Neural cell (in vitro differentiated cells): ENCODE measurements around the gene DHX8. TPM values are rescaled to one million over a fixed set of nuclear protein-coding genes. Genes with fewer than 3 reads are reported as not detected.
"Not testable (repeated sequence)": the region's sequence is repeated elsewhere in the genome, so short reads cannot be mapped to it uniquely, and the experiment has no call there.

ENCODE experiments used
- H2AFZ ChIP-seq: fragments of 200-600, 300-800 bp; sonication (generic), shearing (Covaris generic); 2 replicates; pipeline ENCODE4 v1.6.0; 2014; ENCODE audit warnings: low read depth, mild to moderate bottlenecking, antibody characterized with exemption, low read length, moderate library complexity
- H3F3A ChIP-seq: fragments of 200-600 bp; shearing (Covaris generic); 2 replicates; pipeline ENCODE4 v1.6.1; 2016; ENCODE audit warnings: mild to moderate bottlenecking, moderate library complexity, mixed read lengths, antibody characterized with exemption, low read length; ENCODE audit not compliant: insufficient read depth, poor library complexity, severe bottlenecking
- H3K27ac ChIP-seq: fragments of 200-600, 300-800 bp; sonication (generic), shearing (Covaris generic); 2 replicates; pipeline ENCODE4 v1.5.1; 2014; ENCODE audit warnings: mild to moderate bottlenecking, low read length, moderate library complexity
- H3K27me3 ChIP-seq: fragments of 300-800, 200-600 bp; sonication (generic), shearing (Covaris generic); 2 replicates; pipeline ENCODE4 v1.6.0; 2014; ENCODE audit warnings: mild to moderate bottlenecking, low read depth, low read length, moderate library complexity; ENCODE audit not compliant: insufficient read depth
- H3K36me3 ChIP-seq: fragments of 300-800, 200-600 bp; sonication (generic), shearing (Covaris generic); 2 replicates; pipeline ENCODE4 v1.5.1; 2014; ENCODE audit warnings: mild to moderate bottlenecking, antibody characterized with exemption, low read length, moderate library complexity; ENCODE audit not compliant: insufficient read depth
- H3K4me2 ChIP-seq: fragments of 300-800, 200-600 bp; sonication (generic), shearing (Covaris generic); 2 replicates; pipeline ENCODE4 v1.6.0; 2014; ENCODE audit warnings: mild to moderate bottlenecking, low read length
- H3K4me3 ChIP-seq: fragments of 300-800, 200-600 bp; sonication (generic), shearing (Covaris generic); 2 replicates; pipeline ENCODE4 v1.5.1; 2014; ENCODE audit warnings: mild to moderate bottlenecking, low read length, moderate library complexity
- H3K79me2 ChIP-seq: fragments of 200-600 bp; shearing (Covaris generic); replicated peaks from 2 replicates; pipeline ENCODE4 v1.6.0; 2014; ENCODE audit warnings: mild to moderate bottlenecking, low read length, moderate library complexity; ENCODE audit not compliant: insufficient read depth
- H3K9ac ChIP-seq: fragments of 300-800, 200-600 bp; sonication (generic), shearing (Covaris generic); 2 replicates; pipeline ENCODE4 v1.6.1; 2016; ENCODE audit warnings: mild to moderate bottlenecking, low read length, mixed read lengths
- H3K9me2 ChIP-seq: fragments of 200-600 bp; shearing (Covaris generic); 2 replicates; pipeline ENCODE4 v1.6.1; 2016; ENCODE audit warnings: mild to moderate bottlenecking, low read length, mixed read lengths; ENCODE audit not compliant: insufficient read depth
- H3K9me3 ChIP-seq: fragments of 200-600, 300-800 bp; sonication (generic), shearing (Covaris generic); 2 replicates; pipeline ENCODE4 v1.6.1; 2016; ENCODE audit warnings: mild to moderate bottlenecking, mixed run types, low read length, moderate library complexity, mixed read lengths
- H4K20me1 ChIP-seq: fragments of 200-600 bp; shearing (Covaris generic); 2 replicates; pipeline ENCODE4 v1.6.1; 2016; ENCODE audit warnings: mild to moderate bottlenecking, mixed run types; ENCODE audit not compliant: insufficient read depth
- CTCF ChIP-seq: fragments of 450-650 bp; IDR thresholded peaks from 2 replicates; pipeline ENCODE4 v1.5.1; 2014; ENCODE audit warnings: antibody characterized with exemption, mild to moderate bottlenecking, moderate library complexity; ENCODE audit not compliant: poor library complexity, severe bottlenecking
- EP300 ChIP-seq: fragments of 450-650 bp; conservative IDR thresholded peaks from 2 replicates; pipeline ENCODE4 v1.6.1; 2014; ENCODE audit warnings: antibody characterized with exemption, mild to moderate bottlenecking, moderate library complexity; ENCODE audit not compliant: poor library complexity, severe bottlenecking
- EZH2 ChIP-seq: fragments of 200-600, 300-800 bp; shearing (Covaris generic), sonication (generic); IDR thresholded peaks from 2 replicates; pipeline ENCODE4 v1.6.1; 2014; ENCODE audit warnings: antibody characterized with exemption, low read length, borderline replicate concordance, mild to moderate bottlenecking; ENCODE audit not compliant: insufficient read depth, poor library complexity, severe bottlenecking
- POLR2AphosphoS5 ChIP-seq: IDR thresholded peaks from 2 replicates; pipeline ENCODE4 v1.6.1; 2012
- RAD21 ChIP-seq: fragments of 450-650 bp; conservative IDR thresholded peaks from 2 replicates; pipeline ENCODE4 v1.6.1; 2014; ENCODE audit warnings: antibody characterized with exemption, mild to moderate bottlenecking, moderate library complexity
- REST ChIP-seq: IDR thresholded peaks from 2 replicates; pipeline ENCODE4 v1.6.1; 2012; ENCODE audit warnings: borderline replicate concordance
- SMC3 ChIP-seq: fragments of 450-650 bp; conservative IDR thresholded peaks from 2 replicates; pipeline ENCODE4 v1.6.1; 2014; ENCODE audit warnings: antibody characterized with exemption, mild to moderate bottlenecking, moderate library complexity; ENCODE audit not compliant: poor library complexity
- TAF1 ChIP-seq: IDR thresholded peaks from 2 replicates; pipeline ENCODE4 v1.6.1; 2012; ENCODE audit warnings: low read depth
- polyA plus RNA-seq: library from polyadenylated mRNA; depleted of rRNA; stranded (reverse); fragments of >200 nt; gene quantifications from 2 replicates; pipeline ENCODE4 v1.2.3, GENCODE V29; 2014

Gene DHX8
- polyA plus RNA-seq, 1 donor from 2014 or later: 19.4 TPM

- Histone ChIP-seq H3K9ac (no peak overlapping the region), H3K27me3 (no peaks in the 10 kb centered on the region), H3K9me3 (no peaks in the 10 kb centered on the region), H3K79me2 (no peaks in the 10 kb centered on the region), H4K20me1 (no peaks in the 10 kb centered on the region), H3K36me3 (no peaks in the 10 kb centered on the region), H2AFZ (no peak overlapping the region), H3K9me2 (no peaks in the 10 kb centered on the region), H3K4me3 (no peak overlapping the region), H3K4me2 (no peak overlapping the region), H3K27ac (no peak overlapping the region), H3F3A (no peaks in the 10 kb centered on the region)
- no peak for TF ChIP-seq CTCF
- TF ChIP-seq RAD21: no peak
- TF ChIP-seq EZH2: no peak
- TF ChIP-seq EP300: no peak
These were observed 12.1 kb upstream of the DHX8 start for GRCh38 chr17:43471585-43472160.

- no peaks in the 10 kb centered on the region for H3K9me2 ChIP-seq
- no peaks in the 10 kb centered on the region for H3K9me3 ChIP-seq
- no peaks in the 10 kb centered on the region for H3K79me2 ChIP-seq
- no peaks in the 10 kb centered on the region for H3K36me3 ChIP-seq
- H3K27ac ChIP-seq: no peak overlapping the region
- H3F3A ChIP-seq: no peaks in the 10 kb centered on the region
- no peak overlapping the region for H3K4me2 ChIP-seq
- no peaks in the 10 kb centered on the region for H4K20me1 ChIP-seq
- TF ChIP-seq TAF1 (no peak), REST (no peak), CTCF (no peak), EP300 (no peak), POLR2AphosphoS5 (no peak), EZH2 (no peak), RAD21 (no peak), SMC3 (no peak)
- H2AFZ ChIP-seq: no peak overlapping the region
- H3K9ac ChIP-seq: no peak overlapping the region
- H3K4me3 ChIP-seq: no peak overlapping the region
- no peaks in the 10 kb centered on the region for H3K27me3 ChIP-seq
These were observed 8.2 kb upstream of the DHX8 start for GRCh38 chr17:43475494-43476089.

DNA sequence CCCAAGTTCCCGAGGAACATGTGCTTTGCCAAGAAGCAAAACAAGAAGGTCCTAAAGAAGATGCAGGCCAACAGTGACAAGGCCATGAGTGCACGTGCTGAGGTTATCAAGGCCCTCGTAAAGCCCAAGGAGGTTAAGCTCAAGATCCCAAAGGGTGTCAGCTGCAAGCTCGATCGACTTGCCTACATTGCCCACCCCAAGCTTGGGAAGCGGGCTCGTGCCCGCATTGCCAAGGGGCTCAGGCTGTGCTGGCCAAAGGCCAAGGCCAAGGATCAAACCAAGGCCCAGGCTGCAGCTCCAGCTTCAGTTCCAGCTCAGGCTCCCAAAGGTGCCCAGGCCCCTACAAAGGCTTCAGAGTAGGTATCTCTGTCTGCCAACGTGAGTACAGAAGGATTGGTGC lies 7.5 kb upstream of the DHX8 start:
- not testable (repeated sequence) for H3K9me2 ChIP-seq, H3K4me2 ChIP-seq, H3K27me3 ChIP-seq, H3K79me2 ChIP-seq, H4K20me1 ChIP-seq, H3K9ac ChIP-seq, H3K36me3 ChIP-seq, H2AFZ ChIP-seq, H3K27ac ChIP-seq, H3F3A ChIP-seq, H3K4me3 ChIP-seq, H3K9me3 ChIP-seq
